Common myeloid progenitor, CD34-positive (primary cell): ENCODE results near the gene CEP164.
"Not testable (repeated sequence)": the region's sequence is repeated elsewhere in the genome, so short reads cannot be mapped to it uniquely, and the experiment has no call there.

ENCODE experiments used
- CTCF ChIA-PET: fragments of 350-600 bp; sonication (Branson Sonifier 250); formaldehyde crosslinking; loops from one replicate; lab custom pipeline; 2021; ENCODE audit warnings: antibody characterized with exemption; lab: Charles Lee
- POLR2A ChIA-PET: fragments of 350-600 bp; sonication (Branson Sonifier 250); formaldehyde crosslinking; loops from one replicate; lab custom pipeline; 2021; ENCODE audit warnings: antibody characterized with exemption; lab: Charles Lee
- DNase-seq, 3 donors: peaks; one replicate each; pipeline versions ENCODE4 v3.0.0 to v3.0.0-alpha.2; 2013
- H3K27ac ChIP-seq, 2 experiments: 1 replicate in 1 of 2; 2 replicates in 1 of 2; pipeline ENCODE4 v1.7.0; 2013; ENCODE audit warnings: inconsistent platforms in 2 of 2, low read length in 2 of 2, mild to moderate bottlenecking in 2 of 2, low read depth in 1 of 2, moderate library complexity in 1 of 2; ENCODE audit not compliant: severe bottlenecking in 2 of 2, insufficient read depth in 1 of 2, poor library complexity in 1 of 2
- H3K27me3 ChIP-seq, 5 experiments: replicated peaks in 2 of 5; 1 replicate in 3 of 5; 2 replicates in 2 of 5; pipeline versions ENCODE4 v1.6.1 to v1.7.0; 2013; ENCODE audit warnings: low read length in 4 of 5, mild to moderate bottlenecking in 2 of 5, moderate library complexity in 2 of 5, inconsistent platforms in 1 of 5; ENCODE audit not compliant: insufficient read depth in 5 of 5, control insufficient read depth in 4 of 5
- H3K36me3 ChIP-seq, 4 experiments: 1 replicate in 2 of 4; 2 replicates in 2 of 4; pipeline versions ENCODE4 v1.6.1 to v1.7.0; 2013; ENCODE audit warnings: low read length in 3 of 4, control low read depth in 1 of 4, mild to moderate bottlenecking in 1 of 4; ENCODE audit not compliant: control insufficient read depth in 4 of 4, insufficient read depth in 4 of 4
- H3K4me1 ChIP-seq, 4 experiments: 1 replicate in 3 of 4; 2 replicates in 1 of 4; pipeline versions ENCODE4 v1.6.1 to v1.7.1; 2013; ENCODE audit warnings: low read length in 3 of 4, mild to moderate bottlenecking in 3 of 4, control low read depth in 1 of 4, inconsistent platforms in 1 of 4, moderate library complexity in 1 of 4; ENCODE audit not compliant: control insufficient read depth in 4 of 4, insufficient read depth in 4 of 4; ENCODE audit errors: control extremely low read depth in 1 of 4
- H3K4me3 ChIP-seq, 7 experiments: 1 replicate in 4 of 7; 2 replicates in 3 of 7; pipeline versions ENCODE4 v1.5.1 to v1.7.0; 2013; ENCODE audit warnings: mild to moderate bottlenecking in 7 of 7, low read length in 6 of 7, moderate library complexity in 6 of 7, inconsistent platforms in 2 of 7, low read depth in 2 of 7, control low read depth in 1 of 7; ENCODE audit not compliant: insufficient read depth in 4 of 7, control insufficient read depth in 1 of 7; ENCODE audit errors: extremely low read depth in 1 of 7
- H3K9me3 ChIP-seq, 5 experiments: 1 replicate in 4 of 5; 2 replicates in 1 of 5; pipeline versions ENCODE4 v1.6.1 to v1.7.1; 2013; ENCODE audit warnings: low read length in 4 of 5, mild to moderate bottlenecking in 2 of 5, inconsistent platforms in 1 of 5, low read depth in 1 of 5, moderate library complexity in 1 of 5; ENCODE audit not compliant: control insufficient read depth in 4 of 5, insufficient read depth in 2 of 5; ENCODE audit errors: control extremely low read depth in 1 of 5
- WGBS: methylation state at CpG from one replicate; pipeline ENCODE4 v1.1.5; 2013; ENCODE audit not compliant: insufficient coverage; 5-methylcytosine and 5-hydroxymethylcytosine counted together

CEP164 gene

DNA sequence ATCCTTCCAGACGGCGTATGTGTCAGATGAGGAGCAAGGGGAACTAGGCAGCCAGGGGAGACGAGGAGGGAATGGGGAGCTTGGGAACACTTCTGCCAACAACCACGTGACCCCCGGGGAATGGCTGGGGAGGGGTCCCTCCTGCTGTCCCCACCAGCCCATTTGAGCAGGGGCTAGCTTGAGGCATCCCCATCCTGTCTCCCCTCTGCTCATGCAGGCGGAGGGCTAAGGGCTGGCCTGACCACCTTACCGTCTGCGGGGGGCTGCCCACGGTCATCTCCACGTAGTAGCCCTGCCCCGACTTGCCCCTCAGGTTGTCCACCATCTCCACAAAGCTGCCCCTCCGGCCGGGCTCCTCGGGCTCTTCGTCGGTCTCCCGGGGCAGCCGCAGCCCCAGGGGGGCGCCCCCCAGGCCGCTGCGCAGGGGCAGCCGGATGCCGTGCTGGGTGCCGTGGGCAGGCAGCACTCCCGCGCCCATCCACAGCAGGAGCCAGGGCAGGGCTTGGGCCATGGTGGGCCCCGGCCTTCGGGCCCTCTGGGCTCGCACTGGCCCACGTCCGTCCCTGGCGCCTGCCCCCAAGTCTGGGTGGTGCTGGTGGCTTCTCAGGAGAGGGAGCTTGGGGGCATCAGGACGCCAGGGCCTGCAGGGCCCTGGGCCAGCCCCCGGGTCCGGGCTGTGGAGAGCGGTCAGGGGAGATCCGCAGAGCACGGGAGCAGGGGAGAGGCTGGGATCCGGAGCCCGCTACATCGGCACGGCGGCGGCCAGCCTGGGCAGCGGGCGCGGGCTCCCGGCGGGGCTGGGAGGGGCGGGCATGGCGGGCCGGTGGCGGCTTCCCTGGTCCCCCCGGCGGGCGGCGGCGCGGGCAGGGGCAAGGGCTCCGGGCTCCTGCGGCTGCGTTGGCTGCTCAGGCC, 12.1 kb upstream of the CEP164 start:
- whole genome bisulfite sequencing, result 1% methylated on average over 61 of the region's 62 CpGs
- ChIA-PET POLR2A (interaction anchor here (0.5 to 0.6 kb wide), 2 partner anchors 31 to 985 kb away, joined by 3 to 5 read pairs; no protein-coding TSS in a partner anchor), CTCF (interaction anchor here (0.6 kb wide), 2 partner anchors 12 to 1184 kb away, joined by 3 read pairs; no protein-coding TSS in a partner anchor)
- peak in 2 of 3 donors; percentile 25 to 53 for DNase-seq
- peak overlapping the region; percentile 68 to 85 (median 78) for H3K4me3 ChIP-seq
- no peaks in the 10 kb centered on the region for H3K36me3 ChIP-seq
- peaks cover 0 to 37% (median 22%) of the 10 kb centered on the region in 4 experiments for H3K4me1 ChIP-seq
- no peak overlapping the region for H3K27ac ChIP-seq
- H3K9me3 ChIP-seq, result no peaks in the 10 kb centered on the region
- no peaks in the 10 kb centered on the region for H3K27me3 ChIP-seq

DNA sequence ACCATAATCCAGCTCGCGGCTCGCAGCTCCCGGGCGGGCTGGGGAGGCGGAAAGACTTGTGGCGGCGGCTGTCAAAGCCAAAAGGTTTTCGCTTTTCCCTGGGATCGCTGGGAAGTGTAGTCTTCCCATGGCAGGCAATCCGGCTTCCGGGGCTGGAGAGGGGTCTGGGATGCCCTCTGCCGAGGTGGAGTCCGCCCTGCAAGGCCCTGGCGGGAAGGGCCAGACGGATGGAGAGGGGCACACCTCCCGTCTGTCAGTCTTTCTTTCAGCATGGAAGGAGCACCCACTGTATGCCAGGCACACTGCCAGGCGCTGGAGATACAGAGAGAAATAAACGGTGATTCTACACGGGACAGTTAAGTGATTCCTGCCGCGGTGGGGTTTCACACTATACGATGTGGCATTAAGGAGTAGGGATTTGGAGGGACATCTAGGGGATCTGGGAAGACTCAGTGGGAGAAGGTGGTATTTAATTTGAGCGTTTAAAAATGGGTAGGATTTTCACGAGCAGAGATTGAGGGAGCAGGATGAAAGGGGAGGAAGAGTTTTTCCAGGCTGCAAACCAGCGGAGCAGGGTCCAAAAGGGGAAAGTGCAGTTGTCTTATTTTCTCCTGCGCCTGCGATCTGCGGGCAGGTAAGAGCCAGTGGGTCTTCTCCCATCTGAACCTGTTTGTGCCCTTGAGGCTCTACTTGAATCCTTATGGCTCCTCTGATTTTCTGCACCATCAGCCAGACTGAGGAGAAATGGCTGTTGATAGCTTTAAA, 11.3 kb upstream of the CEP164 start, which contains the start of gene BACE1:
Gene BACE1, minus strand, starts transcription at position 60 of the 765 bp plus-strand sequence. CDS start 461 bp downstream, outside the sequence.
- peaks cover 0 to 37% (median 22%) of the 10 kb centered on the region in 4 experiments for H3K4me1 ChIP-seq
- POLR2A ChIA-PET, result interaction anchor here (0.6 kb wide), 1 partner anchor 31 kb away, joined by 3 read pairs; no protein-coding TSS in a partner anchor
- H3K4me3 ChIP-seq, result peak within 1 kb of the TSS; percentile 68 to 85 (median 78)
- no peaks in the 10 kb centered on the region for H3K9me3 ChIP-seq
- H3K36me3 ChIP-seq, result no peaks in the 10 kb centered on the region
- WGBS, result 18% methylated on average over 27 of the region's 29 CpGs
- no peaks in the 10 kb centered on the region for H3K27me3 ChIP-seq
- H3K27ac ChIP-seq, result no peak within 1 kb of the TSS
- CTCF ChIA-PET, result interaction anchor here (0.9 kb wide), 1 partner anchor 11 kb away, joined by 5 read pairs; the partner anchor contains the start of gene CEP164
- peak in 2 of 3 donors; percentile 19 to 25 for DNase-seq

DNA sequence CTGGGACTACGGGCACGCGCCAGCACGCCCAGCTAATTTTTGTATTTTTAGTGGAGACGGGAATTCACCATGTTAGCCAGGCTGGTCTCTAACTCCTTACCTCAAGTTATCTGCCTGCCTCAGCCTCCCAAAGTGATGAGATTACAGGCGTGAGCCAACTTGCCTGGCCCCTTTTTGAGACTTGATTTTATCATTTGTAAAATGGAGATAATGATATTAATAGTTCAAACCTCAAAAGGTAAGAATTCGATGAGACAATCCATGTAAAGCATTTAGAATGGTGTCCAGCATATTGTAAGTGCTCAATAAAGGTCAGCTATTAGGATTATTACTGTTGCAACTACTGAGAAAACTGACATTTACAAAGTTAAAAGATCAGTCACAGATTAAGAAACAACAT, 8.9 kb upstream of the CEP164 start:
- no peaks in the 10 kb centered on the region for H3K36me3 ChIP-seq
- 100% methylated on average over 5 of the region's 7 CpGs for WGBS
- H3K9me3 ChIP-seq, result no peaks in the 10 kb centered on the region
- H3K4me3 ChIP-seq, result no peak overlapping the region
- no peak overlapping the region for H3K27ac ChIP-seq
- POLR2A ChIA-PET, result no interaction called here
- DNase-seq, result no peak
- CTCF ChIA-PET, result interaction anchor here (0.7 to 1.7 kb wide), 2 partner anchors 12 to 94 kb away, joined by 3 read pairs; no protein-coding TSS in a partner anchor
- H3K27me3 ChIP-seq, result no peaks in the 10 kb centered on the region
- peaks cover 0 to 27% (median 22%) of the 10 kb centered on the region in 4 experiments for H3K4me1 ChIP-seq

DNA sequence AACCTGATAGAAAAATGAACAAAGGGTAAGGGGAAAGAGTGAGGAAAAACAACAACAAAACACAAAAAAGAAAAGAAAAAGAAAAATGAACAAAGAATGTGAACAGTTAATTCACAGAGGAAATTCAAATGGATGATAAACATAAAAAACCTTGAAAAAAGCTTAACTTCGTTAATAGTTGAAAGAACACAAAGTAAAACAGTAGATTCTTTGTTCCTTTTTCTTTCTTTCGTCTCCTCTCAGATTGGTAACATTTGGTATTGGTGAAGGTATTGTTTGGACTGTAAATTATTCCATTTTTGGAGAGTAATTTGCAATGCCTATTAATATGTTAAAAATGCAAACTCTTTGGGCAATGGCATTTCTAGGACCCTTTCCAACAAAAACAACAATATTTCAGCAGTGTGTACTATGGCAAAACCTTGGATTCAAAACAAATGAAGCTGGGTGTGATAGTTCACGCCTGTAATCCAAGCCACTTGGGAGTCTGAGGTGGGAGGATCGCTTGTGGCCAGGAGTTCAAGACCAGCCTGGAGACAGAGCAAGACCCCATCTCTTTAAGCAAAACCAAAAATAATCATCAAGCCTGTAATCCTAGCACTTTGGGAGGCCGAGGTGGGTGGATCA, 8.3 kb upstream of the CEP164 start:
- peaks cover 0 to 23% (median 21%) of the 10 kb centered on the region in 4 experiments for H3K4me1 ChIP-seq

DNA sequence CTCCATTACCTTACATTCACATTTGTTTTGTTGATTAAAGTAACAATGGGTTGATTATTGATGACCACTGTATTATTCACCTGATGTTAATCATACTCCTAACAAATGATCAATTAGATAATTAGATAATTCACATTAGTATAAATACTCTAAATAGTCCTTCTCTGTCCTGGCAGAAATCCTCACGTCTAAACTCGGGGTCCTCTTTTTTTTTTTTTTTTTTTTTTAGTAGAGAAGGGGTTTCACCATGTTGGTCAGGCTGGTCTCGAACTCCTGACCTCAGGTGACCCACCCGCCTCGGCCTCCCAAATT, 443 bp upstream of the CEP164 start:
- H3K27ac ChIP-seq, POLR2A ChIA-PET, H3K9me3 ChIP-seq, DNase-seq, H3K27me3 ChIP-seq, H3K36me3 ChIP-seq: not testable (repeated sequence)
- Histone ChIP-seq H3K4me1 (peaks cover 0 to 12% (median 6%) of the 10 kb centered on the region in 4 experiments), H3K4me3 (peak overlapping the region in 5 of 7 experiments; percentile 69 to 89 (median 81))
- CTCF ChIA-PET, result interaction anchor here (1.8 kb wide), 1 partner anchor 10 kb away, joined by 5 read pairs; no protein-coding TSS in a partner anchor
- WGBS, result 24% methylated on average over 3 of the region's 5 CpGs

More for the DNA sequence above, 8.3 kb upstream of the CEP164 start:
- Histone ChIP-seq H3K27me3 (no peaks in the 10 kb centered on the region), H3K4me3 (no peak overlapping the region), H3K27ac (no peak overlapping the region), H3K9me3 (no peaks in the 10 kb centered on the region), H3K36me3 (no peaks in the 10 kb centered on the region)
- ChIA-PET POLR2A (no interaction called here), CTCF (interaction anchor here (0.7 to 1.7 kb wide), 3 partner anchors 12 to 489 kb away, joined by 3 read pairs; no protein-coding TSS in a partner anchor)
- DNase-seq, result no peak
- WGBS, result 90% methylated on average over 2 of the region's 5 CpGs

DNA sequence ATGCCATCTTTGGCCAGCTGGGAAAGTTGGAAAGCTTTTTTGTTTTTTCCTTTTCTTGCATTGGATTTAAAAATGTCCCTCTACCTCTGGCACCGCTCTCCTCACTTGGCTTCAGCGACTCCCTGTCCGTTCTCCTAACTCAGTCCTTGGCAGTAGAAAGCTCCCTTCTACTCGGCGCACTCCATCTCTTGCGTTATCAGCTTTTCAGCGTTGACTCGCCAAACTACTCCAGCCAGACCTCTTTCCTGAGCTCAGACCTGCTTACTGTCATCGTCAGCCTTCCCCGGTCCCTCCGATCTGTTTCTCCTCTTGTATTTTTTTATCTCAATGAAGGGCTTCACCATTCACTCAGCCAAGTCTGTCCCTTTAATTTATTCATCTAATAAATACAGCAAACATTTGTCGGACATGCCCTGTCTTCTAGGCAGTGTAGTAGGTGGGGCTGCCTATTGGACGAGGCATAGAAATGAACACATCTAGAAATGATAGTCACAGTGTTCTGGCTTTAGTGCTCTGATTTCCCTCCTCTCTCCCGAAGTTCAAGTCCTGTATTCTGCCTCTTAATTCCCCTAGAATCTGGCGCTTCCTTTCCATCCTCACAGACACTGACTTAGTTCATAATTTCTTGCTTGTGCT, 839 bp downstream of the CEP164 start:
- ChIA-PET CTCF (no interaction called here), POLR2A (no interaction called here)
- no peaks in the 10 kb centered on the region for H3K27me3 ChIP-seq
- 15% methylated on average over 15 of the region's 15 CpGs for WGBS
- H3K36me3 ChIP-seq, result no peaks in the 10 kb centered on the region
- H3K27ac ChIP-seq, result peak overlapping the region; percentile 66 to 79
- peak; percentile 13 to 47 (median 34) for DNase-seq
- H3K4me3 ChIP-seq, result peak overlapping the region; percentile 69 to 89 (median 81)
- H3K9me3 ChIP-seq, result no peaks in the 10 kb centered on the region
- peaks cover 0 to 12% (median 6%) of the 10 kb centered on the region in 4 experiments for H3K4me1 ChIP-seq
